H1 (cell line): ENCODE measurements around the gene CAMKMT. TPM values are rescaled to one million over a fixed set of nuclear protein-coding genes. Genes with fewer than 3 reads are reported as not detected.

ENCODE experiments used
- CTCF ChIA-PET: fragments of 300-600 bp; sonication (Branson Sonifier 250); formaldehyde crosslinking; loops from one replicate; lab custom pipeline; 2021; ENCODE audit not compliant: partially characterized antibody; lab: Charles Lee
- POLR2A ChIA-PET: fragments of 300-600 bp; sonication (Branson Sonifier 250); formaldehyde crosslinking; loops from one replicate; lab custom pipeline; 2021; ENCODE audit warnings: inconsistent platforms; ENCODE audit not compliant: partially characterized antibody; lab: Charles Lee
- DNase-seq, 2 experiments: peaks; one replicate each; pipeline versions ENCODE4 v3.0.0 to v3.0.0-alpha.2; 2010 to 2022; ENCODE audit warnings: low spot score in 2 of 2, low read depth in 1 of 2, mixed read lengths in 1 of 2
- FAIRE-seq: peaks from 2 replicates; lab custom pipeline; 2011; peaks lifted over from hg19 to GRCh38; lab: Jason Lieb, UNC
- H2AFZ ChIP-seq: 2 replicates; pipeline ENCODE4 v1.8.1; 2012; ENCODE audit warnings: low read length, inconsistent platforms
- H2AK5ac ChIP-seq: 2 replicates; pipeline ENCODE4 v1.6.1; 2013; ENCODE audit warnings: low read depth, low read length
- H2BK120ac ChIP-seq: replicated peaks from 2 replicates; pipeline ENCODE3; 2013; ENCODE audit warnings: low read depth, low read length, inconsistent platforms
- H2BK12ac ChIP-seq: 2 replicates; pipeline ENCODE4 v1.6.1; 2013; ENCODE audit warnings: low read depth, low read length
- H2BK15ac ChIP-seq: 2 replicates; pipeline ENCODE4 v1.6.1; 2013; ENCODE audit warnings: low read length
- H2BK20ac ChIP-seq: 2 replicates; pipeline ENCODE4 v1.6.1; 2013; ENCODE audit warnings: low read length
- H2BK5ac ChIP-seq: 2 replicates; pipeline ENCODE4 v1.6.1; 2013; ENCODE audit warnings: low read depth, low read length
- H3K14ac ChIP-seq: 2 replicates; pipeline ENCODE4 v1.6.1; 2013; ENCODE audit warnings: inconsistent platforms; ENCODE audit not compliant: insufficient read length
- H3K18ac ChIP-seq: 2 replicates; pipeline ENCODE4 v1.6.1; 2013; ENCODE audit warnings: low read length; ENCODE audit errors: extremely low read depth
- H3K23ac ChIP-seq: 2 replicates; pipeline ENCODE4 v1.6.1; 2013; ENCODE audit warnings: inconsistent platforms; ENCODE audit not compliant: insufficient read length
- H3K23me2 ChIP-seq: 2 replicates; pipeline ENCODE4 v1.6.1; 2013; ENCODE audit warnings: low read depth, low read length
- H3K27ac ChIP-seq: 2 replicates; pipeline ENCODE4 v1.6.1; 2011; ENCODE audit warnings: low read depth, low read length, inconsistent platforms
- H3K27me3 ChIP-seq, 4 experiments: replicated peaks in 1 of 4; 1 replicate in 1 of 4; 2 replicates in 3 of 4; pipeline versions ENCODE4 v1.6.1 to v1.8.1; 2011 to 2013; ENCODE audit warnings: low read length in 3 of 4, mild to moderate bottlenecking in 3 of 4, inconsistent platforms in 2 of 4, mixed read lengths in 2 of 4, moderate library complexity in 1 of 4; ENCODE audit not compliant: control insufficient read depth in 3 of 4, insufficient read depth in 3 of 4; ENCODE audit errors: extremely low read depth in 1 of 4
- H3K36me3 ChIP-seq, 4 experiments: 2 replicates each; pipeline versions ENCODE4 v1.6.1 to v1.8.1; 2011 to 2013; ENCODE audit warnings: mild to moderate bottlenecking in 4 of 4, low read length in 3 of 4, moderate library complexity in 2 of 4, control low read depth in 1 of 4, inconsistent platforms in 1 of 4; ENCODE audit not compliant: insufficient read depth in 4 of 4, control insufficient read depth in 2 of 4
- H3K4ac ChIP-seq: replicated peaks from 2 replicates; pipeline ENCODE3; 2013; ENCODE audit warnings: low read length, low read depth, mixed read lengths, inconsistent platforms; ENCODE audit not compliant: insufficient read length
- H3K4me1 ChIP-seq, 4 experiments: replicated peaks in 1 of 4; 1 replicate in 1 of 4; 2 replicates in 3 of 4; pipeline versions ENCODE4 v1.6.1 to v1.8.1; 2011 to 2013; ENCODE audit warnings: low read length in 3 of 4, inconsistent platforms in 2 of 4, mixed read lengths in 1 of 4; ENCODE audit not compliant: insufficient read depth in 4 of 4, control insufficient read depth in 3 of 4
- H3K4me2 ChIP-seq, 2 experiments: 2 replicates each; pipeline versions ENCODE4 v1.6.1 to v1.8.1; 2011 to 2013; ENCODE audit warnings: low read depth in 2 of 2, low read length in 2 of 2, control low read depth in 1 of 2, inconsistent platforms in 1 of 2, mild to moderate bottlenecking in 1 of 2; ENCODE audit not compliant: insufficient read depth in 1 of 2
- H3K4me3 ChIP-seq, 4 experiments: fragments of 200-600, 300-600 bp in 1 of 4; sonication (generic), shearing (Covaris generic), sonication (Bioruptor Twin) in 1 of 4; 2 replicates each; pipeline versions ENCODE4 v1.5.1 to v1.8.1; 2011 to 2016; ENCODE audit warnings: low read length in 4 of 4, low read depth in 3 of 4, control low read depth in 2 of 4, inconsistent platforms in 2 of 4, mild to moderate bottlenecking in 2 of 4, mixed read lengths in 1 of 4, moderate library complexity in 1 of 4; ENCODE audit not compliant: insufficient read depth in 2 of 4; ENCODE audit errors: extremely low read depth in 1 of 4
- H3K56ac ChIP-seq: replicated peaks from 2 replicates; pipeline ENCODE3; 2013; ENCODE audit warnings: low read depth, mild to moderate bottlenecking, mixed read lengths, low read length, inconsistent platforms; ENCODE audit not compliant: insufficient read length
- H3K79me1 ChIP-seq: 2 replicates; pipeline ENCODE4 v1.6.1; 2013; ENCODE audit warnings: low read depth, low read length, control low read depth
- H3K79me2 ChIP-seq, 2 experiments: 2 replicates each; pipeline versions ENCODE4 v1.6.1 to v1.8.1; 2012 to 2013; ENCODE audit warnings: low read length in 2 of 2, mild to moderate bottlenecking in 2 of 2, inconsistent platforms in 1 of 2; ENCODE audit not compliant: insufficient read depth in 2 of 2, control insufficient read depth in 1 of 2
- H3K9ac ChIP-seq, 4 experiments: replicated peaks in 1 of 4; 1 replicate in 1 of 4; 2 replicates in 3 of 4; pipeline versions ENCODE4 v1.6.1 to v1.8.1; 2011 to 2013; ENCODE audit warnings: low read depth in 3 of 4, low read length in 3 of 4, control low read depth in 2 of 4, mild to moderate bottlenecking in 2 of 4, moderate library complexity in 2 of 4, inconsistent platforms in 1 of 4; ENCODE audit errors: extremely low read depth in 1 of 4
- H3K9me3 ChIP-seq, 2 experiments: 2 replicates each; pipeline versions ENCODE4 v1.6.1 to v1.8.1; 2012 to 2013; ENCODE audit warnings: mild to moderate bottlenecking in 2 of 2, moderate library complexity in 2 of 2, control low read depth in 1 of 2, inconsistent platforms in 1 of 2, low read depth in 1 of 2, low read length in 1 of 2, mixed read lengths in 1 of 2; ENCODE audit not compliant: insufficient read depth in 2 of 2
- H4K20me1 ChIP-seq, 2 experiments: replicated peaks in 1 of 2; 2 replicates each; pipeline versions ENCODE3 to v1.8.1; 2011 to 2013; ENCODE audit warnings: inconsistent platforms in 2 of 2, low read length in 2 of 2, mild to moderate bottlenecking in 1 of 2; ENCODE audit not compliant: insufficient read depth in 2 of 2, control insufficient read depth in 1 of 2
- H4K5ac ChIP-seq: 2 replicates; pipeline ENCODE4 v1.6.1; 2013; ENCODE audit warnings: low read length, low read depth, mixed read lengths, inconsistent platforms; ENCODE audit not compliant: insufficient read length
- H4K8ac ChIP-seq: 2 replicates; pipeline ENCODE4 v1.8.0; 2013; ENCODE audit warnings: mild to moderate bottlenecking, moderate library complexity, low read length, inconsistent platforms; ENCODE audit not compliant: insufficient read depth; ENCODE audit errors: extremely low read depth
- H4K91ac ChIP-seq: replicated peaks from 2 replicates; pipeline ENCODE3; 2013; ENCODE audit warnings: low read length, mixed read lengths, inconsistent platforms; ENCODE audit not compliant: insufficient read length
- BRCA1 ChIP-seq: IDR thresholded peaks from 2 replicates; pipeline ENCODE4 v1.6.1; 2012; ENCODE audit warnings: low read depth, low read length, improper control_type of control experiment
- CTBP2 ChIP-seq: IDR thresholded peaks from 2 replicates; pipeline ENCODE4 v1.7.0; 2011; ENCODE audit warnings: borderline replicate concordance, mild to moderate bottlenecking, moderate library complexity, mixed read lengths, low read length; ENCODE audit not compliant: insufficient read depth, insufficient read length
- GTF2F1 ChIP-seq: IDR thresholded peaks from 2 replicates; pipeline ENCODE4 v1.6.1; 2012; ENCODE audit warnings: low read depth, low read length, improper control_type of control experiment, borderline replicate concordance
- JUN ChIP-seq: IDR thresholded peaks from 2 replicates; pipeline ENCODE4 v1.6.1; 2011; ENCODE audit warnings: low read depth, mild to moderate bottlenecking, improper control_type of control experiment, low read length
- NANOG ChIP-seq: IDR thresholded peaks from 2 replicates; pipeline ENCODE4 v1.6.1; 2011; ENCODE audit warnings: low read length, low read depth, mild to moderate bottlenecking, inconsistent platforms; ENCODE audit not compliant: insufficient read depth, poor library complexity, severe bottlenecking
- PHF8 ChIP-seq: fragments of 200-600 bp; sonication (generic); conservative IDR thresholded peaks from 2 replicates; pipeline ENCODE4 v1.7.1; 2012; ENCODE audit warnings: low read depth, mild to moderate bottlenecking, inconsistent platforms, low read length, moderate library complexity
- POLR2AphosphoS5 ChIP-seq: IDR thresholded peaks from 2 replicates; pipeline ENCODE4 v1.6.1; 2011; ENCODE audit warnings: low read depth, low read length
- POU5F1 ChIP-seq: IDR thresholded peaks from 2 replicates; pipeline ENCODE4 v1.6.1; 2011; ENCODE audit warnings: low read depth, mild to moderate bottlenecking, low read length, moderate library complexity
- RBBP5 ChIP-seq: IDR thresholded peaks from 2 replicates; pipeline ENCODE4 v1.7.1; 2012; ENCODE audit warnings: low read depth, mild to moderate bottlenecking, inconsistent platforms, low read length, moderate library complexity, borderline replicate concordance
- polyA plus RNA-seq, 7 experiments: library from polyadenylated mRNA; depleted of rRNA in 3 of 7; stranded (reverse) in 5 of 7; unstranded in 2 of 7; fragments of >200 nt in 5 of 7; fragments of 200-250 nt in 2 of 7; gene quantifications; 1 replicate in 5 of 7; 2 replicates in 1 of 7; 4 replicates in 1 of 7; pipeline versions ENCODE4 v1.2.1 to v1.2.3, GENCODE V29; 2011 to 2013; ENCODE audit warnings: missing spikeins in 2 of 7, mixed read lengths in 2 of 7
- total RNA-seq: library from RNA; stranded (reverse); fragmentation: NEBNext Ultra II Directional; extraction: Animal tissue kit (Norgen Biotek cat#: 25700); gene quantifications from 2 replicates; pipeline ENCODE4 v1.2.1, GENCODE V29; 2021

The CAMKMT gene
- total and polyA plus RNA-seq, 2 of the 8 experiments (the other 6 are each of a cell fraction or from before 2014, with no cell fraction given), result 14.7 to 22.4 TPM

DNA sequence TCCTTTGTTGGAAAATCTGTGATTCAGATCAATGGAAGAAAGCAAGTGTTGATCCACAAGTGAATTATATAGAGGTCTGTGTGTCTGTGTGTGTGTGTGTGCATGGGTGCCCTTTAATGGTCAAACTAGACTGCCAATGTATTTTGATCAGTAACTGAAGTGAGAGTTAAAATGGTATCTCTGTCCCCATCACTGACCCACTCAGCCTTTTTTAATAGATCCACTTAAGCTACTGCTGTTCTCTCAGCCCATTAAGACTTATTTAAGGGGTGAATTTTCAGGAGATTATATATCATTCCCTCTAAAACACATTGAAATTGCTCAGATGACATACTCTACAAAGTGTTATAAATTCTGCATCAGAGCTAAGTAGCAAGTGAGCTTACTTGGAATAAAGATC lies 386.0 kb downstream of the CAMKMT start:
- ChIA-PET POLR2A (interaction anchor here (1.6 to 1.7 kb wide), 2 partner anchors 25 to 235 kb away, joined by 3 read pairs; no protein-coding TSS in a partner anchor), CTCF (interaction anchor here (0.6 to 1.3 kb wide), 3 partner anchors 15 to 109 kb away, joined by 3 to 5 read pairs (median 3); no protein-coding TSS in a partner anchor)
- Histone ChIP-seq H3K27me3 (no peaks in the 10 kb centered on the region), H3K9me3 (no peaks in the 10 kb centered on the region), H2AFZ (no peak overlapping the region), H3K14ac (no peak overlapping the region), H2BK120ac (no peak overlapping the region), H3K79me2 (no peaks in the 10 kb centered on the region), H4K91ac (no peak overlapping the region), H2AK5ac (no peak overlapping the region), H2BK20ac (no peak overlapping the region), H3K4me3 (no peak overlapping the region), H3K9ac (no peak overlapping the region), H3K36me3 (no peaks in the 10 kb centered on the region), H3K4ac (no peak overlapping the region), H2BK15ac (no peak overlapping the region), H3K79me1 (no peaks in the 10 kb centered on the region; the same call in 1 of the 2 replicates), H4K20me1 (no peaks in the 10 kb centered on the region), H3K18ac (no peak overlapping the region), H3K4me1 (peaks cover 2 to 18% (median 9%) of the 10 kb centered on the region in 4 experiments; a peak in 6 of 7 replicates), H3K23me2 (no peaks in the 10 kb centered on the region), H2BK5ac (no peak overlapping the region), H3K27ac (no peak overlapping the region), H4K5ac (no peak overlapping the region), H4K8ac (no peak overlapping the region), H2BK12ac (no peak overlapping the region), H3K56ac (no peak overlapping the region), H3K23ac (no peak overlapping the region), H3K4me2 (no peak overlapping the region)
- no peak for FAIRE-seq
- DNase-seq, result no peak
- TF ChIP-seq BRCA1, result no peak
- TF ChIP-seq POU5F1, result no peak
- TF ChIP-seq CTBP2, result no peak
- TF ChIP-seq POLR2AphosphoS5, result no peak
- TF ChIP-seq GTF2F1, result no peak
- no peak for TF ChIP-seq JUN
- no peak for TF ChIP-seq NANOG
- TF ChIP-seq RBBP5, result no peak
- no peak for TF ChIP-seq PHF8
